AG08395 (cell line): ENCODE results near the gene GRID1.

Experiments
- DNase-seq: peaks from one replicate; pipeline ENCODE4 v3.0.0; 2012; ENCODE audit warnings: mixed read lengths, low spot score

The GRID1 gene

DNA sequence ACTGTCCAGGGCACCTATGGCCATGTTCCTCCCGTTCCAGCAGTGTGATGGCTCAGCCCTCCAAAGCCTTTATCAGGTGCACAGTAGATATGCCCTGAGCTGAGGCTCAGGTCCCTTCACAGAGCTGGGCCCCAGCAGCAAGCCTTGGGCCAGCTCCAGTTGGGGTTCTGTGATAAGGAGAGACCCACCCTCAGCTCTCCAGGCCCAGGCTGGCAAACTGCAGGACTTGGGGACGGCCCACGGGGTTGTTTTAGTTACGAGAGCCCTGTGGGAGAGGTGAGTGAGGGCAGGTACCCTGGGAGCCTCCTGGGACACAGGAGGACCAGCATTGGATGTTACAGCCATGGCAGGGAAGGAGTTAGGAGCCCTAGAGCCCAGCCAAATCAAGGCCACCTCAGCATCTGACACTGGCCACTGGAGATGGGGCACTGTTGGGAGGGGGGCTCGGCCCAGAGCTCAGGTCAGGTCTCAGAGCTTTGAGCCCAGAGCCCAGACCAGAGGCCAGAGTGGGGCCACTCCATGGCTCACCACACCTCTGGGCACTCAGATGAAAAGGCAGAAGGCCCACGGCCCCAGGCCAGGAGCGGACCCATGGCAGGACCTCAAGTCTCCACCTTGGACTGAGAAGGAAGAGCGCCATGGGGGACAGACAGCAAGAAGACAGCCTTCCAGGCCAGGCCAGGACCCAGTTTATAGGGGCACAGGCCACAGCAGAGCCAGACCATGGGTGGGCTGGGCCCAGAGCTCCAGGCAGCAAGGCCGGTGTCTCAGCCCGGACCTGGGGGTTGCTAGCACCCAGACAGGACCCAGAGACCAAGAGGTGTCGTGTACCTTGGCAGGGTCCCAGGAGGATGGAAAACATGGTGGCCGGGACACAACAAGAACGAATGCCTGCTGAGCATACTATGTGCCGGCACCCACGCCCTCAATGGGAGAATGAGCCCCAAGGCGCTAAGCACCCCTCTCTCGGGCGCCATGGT is 12.8 kb downstream of the GRID1 start:
- DNase-seq: no peak

DNA sequence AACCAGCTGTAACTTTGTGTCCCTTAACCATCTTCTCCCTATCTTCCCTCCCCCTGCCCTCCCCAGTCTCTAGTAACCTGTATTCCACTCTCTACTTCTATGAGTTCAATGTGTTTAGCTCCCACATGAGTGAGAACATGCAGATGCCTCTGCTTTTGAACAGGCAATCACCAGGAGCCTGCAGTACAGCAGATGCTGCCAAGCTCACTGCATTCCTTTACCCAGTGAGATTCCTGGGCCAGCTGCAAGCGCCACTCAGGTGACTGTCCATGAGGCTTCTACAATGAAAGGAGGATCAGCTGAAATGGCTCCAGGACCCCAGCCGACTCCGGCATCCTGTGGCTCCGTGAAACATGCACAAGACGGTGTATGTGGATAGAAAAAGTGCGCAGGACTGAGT is 15.7 kb downstream of the GRID1 start:
- DNase-seq: no peak

DNA sequence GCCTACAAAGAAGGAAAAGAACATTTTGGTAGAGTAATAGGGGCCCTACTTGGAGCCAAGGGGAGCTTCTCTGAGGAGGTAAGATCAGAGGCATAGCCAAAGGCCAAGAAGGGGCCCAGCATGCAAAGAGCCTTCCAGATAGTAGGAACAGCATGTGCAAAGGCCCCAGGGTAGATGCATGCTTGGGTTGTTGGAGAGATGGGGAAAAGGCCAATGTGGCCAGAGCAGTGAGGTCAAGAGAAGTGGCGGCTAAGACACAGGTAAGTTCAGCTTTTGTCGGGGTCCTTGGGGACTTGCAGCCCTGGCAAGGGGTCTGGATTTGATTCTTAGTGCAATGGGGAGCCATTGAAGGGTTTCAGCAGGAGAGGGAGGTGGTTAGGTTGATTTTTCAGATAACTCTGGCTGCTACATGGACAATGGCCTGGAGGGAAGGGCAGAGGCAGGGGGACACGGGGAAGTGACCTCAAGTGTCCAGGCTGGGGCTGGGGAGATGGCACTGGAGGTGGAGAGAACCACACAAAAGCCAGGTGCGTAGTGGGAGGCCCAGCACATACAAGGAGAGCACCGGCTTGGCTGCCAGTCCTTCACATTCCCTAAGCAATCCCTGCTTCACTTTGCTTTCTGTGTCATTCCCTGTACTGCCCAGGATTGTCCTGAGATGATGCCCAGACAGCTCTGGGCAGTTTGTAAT is 16.5 kb downstream of the GRID1 start:
- no peak for DNase-seq

DNA sequence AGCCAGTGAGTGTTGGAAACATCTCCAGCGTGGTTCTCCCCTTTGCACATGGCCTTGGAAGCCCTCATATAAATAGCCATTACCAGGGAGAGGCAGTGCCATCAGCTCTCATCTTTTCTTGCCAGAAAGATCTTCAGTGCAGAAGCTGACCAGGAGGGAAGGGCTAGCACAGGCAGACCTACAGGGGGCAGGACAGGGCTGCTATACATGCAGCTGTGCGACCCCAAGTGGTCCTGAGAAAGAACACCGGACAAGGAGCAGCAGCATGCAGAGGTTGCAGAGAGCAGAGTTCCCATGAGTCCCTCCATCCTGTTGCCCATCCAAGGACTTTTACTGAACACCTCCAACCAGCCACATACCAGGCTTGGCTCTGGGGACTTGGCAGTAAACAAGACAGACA is 17.1 kb downstream of the GRID1 start:
- DNase-seq: no peak

DNA sequence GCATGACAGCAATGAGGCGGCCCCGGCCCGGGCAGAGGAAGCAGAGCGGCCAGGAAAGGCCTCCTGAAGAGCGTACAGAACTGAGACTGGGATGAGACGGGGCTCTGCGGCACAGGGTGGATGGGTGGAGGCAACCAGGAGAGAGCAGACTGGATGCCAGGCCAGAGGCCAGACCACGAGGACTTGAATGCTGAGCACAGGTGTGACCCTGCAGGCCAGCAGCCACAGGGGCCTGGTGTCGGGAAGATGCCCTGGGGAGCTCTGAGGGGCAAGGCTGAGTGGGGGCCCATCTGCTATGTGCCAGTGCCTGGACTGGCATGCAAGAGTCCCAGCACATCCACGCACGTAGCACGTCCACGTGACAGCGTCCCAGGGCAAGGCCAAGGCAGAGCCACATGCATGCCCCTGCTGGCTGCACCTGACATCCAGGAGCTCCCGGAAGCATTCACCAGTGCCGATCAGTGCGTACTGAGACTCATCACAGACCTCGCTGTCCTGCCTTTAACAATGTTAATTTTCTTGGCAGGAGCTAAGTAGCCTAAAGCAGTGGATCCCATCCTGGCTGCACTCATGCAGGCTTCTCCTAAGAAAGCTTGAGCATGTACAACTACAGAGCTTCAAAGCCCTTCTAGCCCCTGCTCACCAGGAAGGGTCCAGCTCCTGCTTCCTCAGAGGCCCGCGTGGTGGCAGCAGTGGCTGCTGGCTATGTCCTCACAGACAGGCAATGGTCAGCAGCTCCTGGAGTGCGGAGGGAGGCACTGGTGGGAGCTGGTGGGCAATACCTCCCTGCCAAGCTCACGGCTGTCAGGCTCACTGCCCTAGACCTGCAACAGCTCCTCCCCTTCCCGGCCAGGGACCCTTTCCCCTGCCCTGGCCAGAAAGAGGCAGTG is 18.0 kb downstream of the GRID1 start:
- DNase-seq: no peak

DNA sequence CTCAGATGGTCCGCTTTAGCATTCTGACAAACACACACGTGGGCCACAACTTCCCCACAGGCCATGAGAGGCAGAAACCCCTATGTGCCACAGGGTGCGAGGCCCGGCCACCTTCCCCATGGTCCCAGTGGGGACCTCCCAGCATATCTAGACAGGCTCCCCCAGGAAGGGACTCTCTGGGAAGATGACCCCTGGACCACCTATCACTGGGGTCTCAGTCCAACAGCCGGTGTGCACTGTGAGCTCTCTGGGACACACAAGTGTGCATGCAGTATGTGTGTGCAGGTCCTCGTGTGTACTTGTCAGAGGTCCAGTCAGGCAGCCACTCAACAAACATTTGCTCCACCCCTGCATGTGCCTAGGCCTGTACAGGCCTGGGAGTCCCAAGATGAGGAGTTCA is 18.7 kb downstream of the GRID1 start:
- DNase-seq: no peak

DNA sequence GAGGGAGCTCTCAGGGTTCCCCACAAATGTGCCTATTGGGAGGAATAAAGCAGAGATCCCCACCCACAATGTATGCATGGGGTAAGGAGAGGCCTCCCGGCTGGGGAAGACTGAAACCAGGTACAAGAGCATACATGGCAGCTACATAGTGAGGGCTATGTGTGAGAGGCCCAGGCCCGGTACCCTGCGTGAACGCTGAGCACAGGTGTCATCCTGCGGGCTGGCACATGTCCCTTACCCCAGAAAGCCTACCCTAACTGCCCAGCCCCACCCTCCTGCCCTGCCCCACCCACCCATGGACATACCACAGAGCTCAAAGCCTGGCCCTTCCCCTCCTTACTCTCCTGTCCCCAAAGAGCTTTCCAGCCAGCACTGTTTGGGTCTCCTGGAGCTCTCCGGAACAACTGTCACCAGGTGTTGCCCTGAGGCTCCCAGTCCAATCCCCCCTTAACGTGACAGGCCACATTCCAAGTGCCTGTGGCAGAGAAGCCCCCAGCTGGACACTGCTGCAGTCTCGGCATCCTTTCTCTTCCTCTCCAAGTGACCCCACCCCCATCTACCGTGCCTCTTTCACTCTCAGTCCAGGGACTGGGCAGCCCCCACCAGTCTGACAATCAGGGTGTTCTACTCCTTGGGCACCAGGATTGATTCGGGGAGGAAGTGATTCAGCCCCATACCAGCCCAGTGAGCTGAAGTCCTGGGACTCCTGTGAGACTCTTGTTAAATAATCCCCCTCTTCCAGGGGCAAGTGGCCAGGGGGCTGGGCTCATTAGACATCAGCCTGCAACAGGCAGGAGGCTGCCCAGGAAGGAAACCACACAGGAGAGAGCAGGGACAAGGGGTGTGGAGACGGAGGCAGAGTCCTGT is 19.6 kb downstream of the GRID1 start:
- DNase-seq: no peak

DNA sequence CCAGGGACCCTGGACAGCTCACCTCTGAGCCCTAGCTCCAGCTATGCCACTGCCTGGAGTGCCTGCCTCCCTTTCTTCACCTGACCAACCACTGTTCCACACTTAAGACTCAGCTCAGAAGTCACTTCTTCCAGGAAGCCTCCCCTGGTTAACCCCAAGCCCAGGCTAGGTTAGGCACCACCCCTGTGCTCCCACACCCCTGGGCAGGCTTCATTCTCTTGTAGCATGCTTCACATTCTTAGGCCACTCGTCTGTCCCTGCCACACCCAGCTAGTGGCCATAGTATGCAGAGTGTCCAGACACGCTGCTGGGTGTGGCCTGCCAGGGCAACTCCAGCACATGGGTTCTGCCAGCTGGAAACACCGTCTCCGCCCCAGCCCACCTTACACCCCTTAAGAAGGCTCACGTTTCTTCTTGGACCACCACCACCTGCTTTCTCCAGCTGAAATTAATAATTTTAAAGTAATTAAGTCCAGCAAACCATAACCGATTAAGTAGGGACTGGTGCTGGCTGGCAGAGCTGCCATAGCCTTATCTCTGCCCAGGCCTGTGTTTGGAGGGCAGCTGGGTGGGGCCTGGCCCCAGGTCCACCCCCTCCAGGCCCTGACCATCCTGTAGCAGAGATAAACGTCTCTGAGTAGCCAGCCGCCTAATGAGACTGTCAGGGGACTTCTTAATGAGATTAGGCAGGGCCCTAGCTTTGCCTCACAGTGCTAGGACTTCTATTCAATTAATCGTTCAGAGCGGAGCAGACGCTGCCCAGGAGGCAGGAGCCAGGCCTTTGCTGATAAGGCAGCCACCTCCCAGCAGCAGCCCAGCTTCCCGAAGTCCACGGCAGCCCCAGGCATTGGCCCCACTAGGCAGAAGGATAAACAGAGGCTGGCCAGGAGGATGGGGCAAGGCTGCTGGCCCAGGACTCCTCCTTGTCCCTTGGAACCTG is 20.5 kb downstream of the GRID1 start:
- peak; percentile 38 for DNase-seq

DNA sequence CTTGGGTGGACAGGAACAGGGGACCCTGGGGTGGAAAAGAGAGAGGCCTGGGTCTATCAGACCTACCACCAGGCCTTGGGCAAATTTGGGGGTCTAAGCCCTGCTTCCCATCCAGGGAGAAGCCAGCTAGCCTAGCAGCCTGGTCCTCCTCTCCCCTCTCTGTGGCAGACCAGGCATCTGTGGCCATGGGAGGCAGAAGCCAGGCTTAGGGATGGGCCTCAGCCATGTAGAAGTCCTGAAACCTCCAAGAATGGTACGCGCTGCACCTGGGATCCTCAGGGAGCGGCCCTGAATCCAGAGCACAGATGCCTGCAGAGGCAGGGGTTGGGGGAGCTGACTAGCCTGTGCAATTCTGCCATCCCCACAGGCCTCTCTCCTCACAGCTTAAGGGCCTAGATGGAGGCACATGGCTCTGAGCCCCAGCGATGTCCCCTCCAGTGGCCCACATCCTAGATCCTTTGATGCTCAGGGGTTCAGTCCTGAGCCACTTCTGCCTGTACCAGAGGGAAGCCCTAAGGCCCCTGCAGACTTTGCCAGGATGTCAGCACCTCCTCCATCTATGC is 21.2 kb downstream of the GRID1 start:
- no peak for DNase-seq

DNA sequence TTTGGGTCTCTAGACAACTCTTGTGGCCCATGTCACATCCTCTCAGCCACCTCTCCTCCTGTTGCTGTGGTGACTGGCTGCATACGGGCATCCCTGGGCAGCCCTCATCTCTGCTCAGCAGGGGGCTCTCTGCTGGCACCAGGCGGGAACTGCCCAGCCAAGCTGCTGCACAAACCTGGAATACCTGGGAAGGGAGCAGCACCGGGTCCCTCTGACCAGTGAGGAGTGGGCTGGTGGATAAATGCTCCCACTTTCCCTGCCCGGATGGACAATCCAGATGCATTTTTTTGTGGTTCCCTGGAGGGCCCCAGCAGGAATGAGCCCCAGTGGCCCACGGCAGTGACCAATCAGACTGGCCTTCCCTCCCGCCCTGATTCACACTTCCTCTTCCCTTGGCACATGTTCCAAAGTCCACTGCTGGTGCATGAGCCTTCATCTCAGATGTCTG is 21.9 kb downstream of the GRID1 start:
- DNase-seq: no peak

DNA sequence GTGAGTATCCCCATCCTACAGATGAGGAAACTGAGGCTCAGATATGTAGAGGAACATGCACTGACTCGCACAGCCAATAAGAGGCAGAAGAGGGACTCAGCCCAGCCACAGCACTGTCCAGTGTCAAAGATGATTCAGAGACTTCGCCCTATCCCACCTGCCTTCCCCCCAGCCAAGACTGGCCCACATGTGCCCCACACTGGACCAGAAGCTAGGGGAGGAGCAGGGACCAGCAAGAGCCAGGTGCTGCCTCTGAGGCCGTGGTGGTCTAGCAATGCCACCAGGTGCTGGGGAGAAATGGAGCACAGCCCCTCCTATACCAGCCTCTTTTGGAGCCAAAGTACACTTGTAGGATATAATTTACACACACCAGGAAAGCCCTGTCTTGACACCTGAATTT is 22.3 kb downstream of the GRID1 start:
- no peak for DNase-seq

DNA sequence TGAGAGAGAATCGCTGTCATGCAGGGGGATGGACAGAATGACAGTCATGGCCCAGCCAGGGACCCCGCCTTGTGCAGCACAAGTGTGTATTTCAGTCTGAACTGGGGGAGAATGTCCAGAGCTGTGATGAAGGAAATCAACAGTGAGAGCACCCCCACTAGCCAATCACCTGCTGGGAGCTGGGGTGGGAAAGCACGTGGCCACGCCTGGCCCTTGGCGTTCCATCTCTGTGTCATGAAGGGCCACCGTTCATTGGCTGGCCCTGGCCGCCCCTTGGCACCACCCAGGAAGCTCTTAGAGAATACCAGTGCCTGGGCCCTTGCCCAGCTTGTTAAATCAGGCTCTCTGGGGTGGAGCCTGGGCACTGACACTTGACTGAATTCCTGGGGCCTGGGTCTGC is 22.8 kb downstream of the GRID1 start:
- no peak for DNase-seq

DNA sequence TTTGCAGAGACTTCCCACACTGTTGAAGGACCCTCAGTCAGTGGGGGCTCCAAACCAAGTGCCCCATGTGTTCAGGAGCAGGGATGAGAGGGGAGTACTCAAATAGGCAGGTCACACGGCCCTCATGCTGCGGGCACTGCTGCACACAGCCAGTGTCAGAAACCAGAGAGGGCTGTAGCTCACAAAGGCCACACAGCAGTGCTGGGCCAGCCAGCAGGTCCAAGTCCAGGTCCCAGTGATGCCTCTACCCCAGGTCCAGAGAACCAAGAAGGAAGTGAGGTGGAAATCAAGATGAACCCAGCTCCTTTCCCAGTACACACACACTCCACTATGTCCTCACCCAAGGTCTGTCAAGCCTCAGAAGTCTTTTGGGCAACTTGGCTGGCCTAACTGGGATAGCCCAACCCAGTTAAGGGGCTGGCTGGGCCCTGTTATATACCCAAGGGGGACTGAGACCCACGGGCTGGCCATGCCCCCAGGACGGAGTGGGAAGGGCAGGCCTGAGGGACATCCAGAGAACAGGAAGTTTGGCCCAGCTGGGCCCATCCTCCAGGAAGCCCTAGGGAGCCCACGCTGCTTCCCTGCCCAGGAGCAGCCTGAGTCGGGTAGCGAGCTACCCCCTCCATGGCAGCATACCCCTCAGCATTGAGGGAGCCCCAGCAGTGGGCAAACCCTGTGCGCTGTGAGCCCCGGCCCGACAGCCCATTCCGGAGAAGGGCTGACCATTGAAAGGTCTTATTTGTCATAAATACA is 24.3 kb downstream of the GRID1 start:
- DNase-seq: no peak

DNA sequence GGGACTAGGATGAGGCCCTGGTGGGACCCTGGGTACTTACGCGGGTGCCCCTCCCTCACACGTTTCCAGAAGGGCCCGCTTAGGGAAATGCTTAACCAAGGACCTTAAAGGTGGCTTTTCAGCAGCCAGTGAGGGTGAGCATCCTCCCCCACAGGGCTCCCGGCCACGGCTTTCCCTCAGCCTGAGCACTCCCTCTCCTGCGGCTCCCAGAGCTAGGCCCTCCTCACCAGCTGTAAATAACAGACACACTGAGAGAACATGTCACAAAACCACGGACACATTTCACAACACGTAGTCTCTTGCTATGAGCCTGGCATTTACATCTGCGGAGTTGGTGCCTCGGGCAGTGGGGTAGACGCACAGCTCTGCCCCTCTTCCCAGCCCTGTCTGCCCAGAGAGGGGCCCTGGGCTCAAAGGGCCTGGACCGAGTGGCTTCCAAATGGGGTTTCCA is 25.2 kb downstream of the GRID1 start:
- peak; percentile 68 for DNase-seq

DNA sequence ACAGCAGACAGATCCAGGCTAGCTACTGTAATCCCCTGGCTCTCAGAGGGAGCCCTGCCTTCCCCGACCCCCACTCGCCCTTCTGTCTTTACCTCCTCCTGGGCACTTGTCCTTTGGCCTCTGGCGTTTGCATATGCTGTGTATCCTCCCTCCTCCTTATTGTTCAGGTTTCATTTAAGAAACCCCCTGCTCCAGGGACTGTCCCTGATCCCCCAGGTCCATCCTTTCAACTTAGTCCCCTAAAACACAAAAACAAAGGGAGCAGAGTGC is 25.7 kb downstream of the GRID1 start:
- DNase-seq: no peak

DNA sequence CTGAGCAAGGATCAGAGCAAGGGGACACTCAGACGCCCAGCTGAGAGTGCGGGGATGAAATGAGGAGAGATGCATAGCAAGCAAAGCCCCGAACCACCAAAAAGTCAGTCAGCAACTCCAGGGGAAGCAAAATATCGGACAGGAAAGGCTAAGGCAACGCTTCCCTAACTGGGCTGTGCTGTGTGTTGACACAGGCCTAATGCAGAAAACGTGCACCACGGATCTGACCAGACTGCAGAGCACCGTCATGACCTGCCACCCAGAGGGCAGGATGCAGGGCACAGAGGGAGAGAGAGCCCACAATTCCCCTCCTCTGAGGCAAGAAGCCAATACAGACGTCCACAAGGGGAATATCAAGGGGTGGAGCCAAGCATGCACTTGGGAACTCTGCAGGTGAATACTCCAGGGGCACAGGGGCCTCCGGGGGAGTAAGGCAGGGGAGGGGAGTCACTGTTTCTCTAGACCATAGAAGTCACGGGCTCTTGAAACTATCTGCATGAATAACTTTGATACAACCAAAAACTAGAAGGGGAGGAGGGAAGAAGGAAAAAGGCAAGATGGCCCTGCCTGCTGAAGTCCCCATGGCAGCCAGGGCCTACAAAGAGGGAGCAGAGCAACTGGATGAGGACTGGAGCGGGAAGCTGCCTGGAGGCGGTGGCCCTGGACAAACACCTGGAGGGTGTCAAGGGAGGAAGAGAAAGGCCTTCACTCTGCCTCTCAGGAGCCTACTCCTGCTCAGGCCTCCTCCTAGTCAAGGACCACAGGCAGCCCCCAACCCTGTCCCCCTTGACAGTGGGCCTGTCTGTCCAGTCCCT is 26.2 kb downstream of the GRID1 start:
- DNase-seq: no peak

DNA sequence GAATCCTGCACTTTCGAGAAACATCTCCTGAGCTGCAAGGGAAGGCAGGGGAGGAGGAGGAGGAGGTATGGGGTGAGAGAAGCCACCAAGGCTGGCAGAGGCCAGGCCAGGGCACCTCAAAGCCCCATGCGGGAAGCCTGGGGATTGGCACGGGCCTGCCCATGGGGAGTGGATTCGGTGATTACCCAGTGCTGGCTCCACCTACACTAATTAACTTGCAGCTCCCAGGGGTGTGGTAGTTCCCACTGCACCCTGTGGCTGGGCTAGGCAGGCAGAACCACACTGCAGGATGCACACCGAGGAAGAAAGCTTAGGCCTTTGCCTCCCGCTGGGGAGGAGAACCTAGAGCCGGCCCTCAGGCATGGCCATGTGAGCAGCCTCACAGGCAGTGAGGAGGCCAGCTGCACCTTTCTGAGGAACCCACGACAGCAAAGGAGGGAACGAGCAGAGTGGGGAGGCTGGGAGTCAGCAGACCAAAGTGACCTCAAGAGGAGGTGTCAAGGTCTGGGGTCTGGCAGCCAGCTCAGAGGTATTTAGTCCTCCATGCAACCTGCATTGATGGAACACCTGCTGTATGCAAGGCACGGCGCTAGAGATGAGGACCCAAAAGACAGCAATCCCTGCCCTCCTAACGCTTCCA is 27.2 kb downstream of the GRID1 start:
- DNase-seq: no peak

DNA sequence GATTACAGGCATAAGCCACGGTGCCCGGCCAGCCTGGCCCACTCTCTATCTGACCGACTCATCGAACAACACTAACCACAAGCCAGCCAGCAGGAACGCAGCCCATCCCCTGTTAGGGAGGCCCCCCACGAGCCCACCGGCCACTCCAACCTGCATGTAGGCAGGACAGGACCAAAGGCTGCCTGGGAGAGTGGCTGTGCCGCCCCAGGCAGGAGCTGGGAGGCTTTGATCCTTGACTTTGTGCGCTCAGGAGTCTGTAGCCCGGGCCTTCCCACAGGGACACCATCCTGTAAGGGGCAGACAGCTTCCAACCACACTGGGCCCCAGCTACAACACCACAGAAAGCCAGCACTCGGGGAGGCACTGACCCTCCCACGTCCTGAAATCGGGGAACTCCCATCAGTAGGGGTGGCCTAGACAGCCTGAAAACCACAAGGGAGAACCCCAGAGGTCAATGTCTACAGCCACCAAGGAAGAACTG is 29.4 kb downstream of the GRID1 start:
- no peak for DNase-seq
